ENCODE measurements around the gene TUBA4B.
A peak's percentile ranks its signal among the peaks of the same experiment; 100 is the strongest.

Gene TUBA4B

GRCh38 chr2:219272356-219272755, 19.3 kb downstream of the TUBA4B start:
- Histone ChIP-seq H3K4me1 (ENCODE audit: control insufficient read depth, insufficient read depth, low read length) (peaks cover 15% of the 10 kb centered on the region), H3K4me3 (ENCODE audit: low read length) (no peak overlapping the region), H3K27me3 (replicated peaks; ENCODE audit: control insufficient read depth, insufficient read depth, low read length) (no peaks in the 10 kb centered on the region), H3K9me3 (ENCODE audit: control insufficient read depth, low read length) (no peaks in the 10 kb centered on the region), H3K9ac (ENCODE audit: low read length) (no peak overlapping the region), H3K36me3 (ENCODE audit: control insufficient read depth, insufficient read depth, low read length, severe bottlenecking) (no peaks in the 10 kb centered on the region)
- no peak for DNase-seq (ENCODE audit: low read depth)

- H3K4me3 ChIP-seq (ENCODE audit: low read length), result no peak overlapping the region
- no peak for DNase-seq (ENCODE audit: low read depth)
- no peaks in the 10 kb centered on the region for H3K36me3 ChIP-seq (ENCODE audit: control insufficient read depth, insufficient read depth, low read length, severe bottlenecking)
- no peaks in the 10 kb centered on the region for H3K9me3 ChIP-seq (ENCODE audit: control insufficient read depth, low read length)
- no peaks in the 10 kb centered on the region for H3K27me3 ChIP-seq (replicated peaks; ENCODE audit: control insufficient read depth, insufficient read depth, low read length)
- H3K4me1 ChIP-seq (ENCODE audit: control insufficient read depth, insufficient read depth, low read length), result peaks cover 18% of the 10 kb centered on the region
- no peak overlapping the region for H3K9ac ChIP-seq (ENCODE audit: low read length)
Observed at GRCh38 chr2:219272995-219273394, 20.0 kb downstream of the TUBA4B start.

- Histone ChIP-seq H3K9ac (ENCODE audit: low read length) (no peak overlapping the region), H3K9me3 (ENCODE audit: control insufficient read depth, low read length) (no peaks in the 10 kb centered on the region), H3K4me1 (ENCODE audit: control insufficient read depth, insufficient read depth, low read length) (peaks cover 27% of the 10 kb centered on the region), H3K36me3 (ENCODE audit: control insufficient read depth, insufficient read depth, low read length, severe bottlenecking) (no peaks in the 10 kb centered on the region), H3K4me3 (ENCODE audit: low read length) (no peak overlapping the region), H3K27me3 (replicated peaks; ENCODE audit: control insufficient read depth, insufficient read depth, low read length) (no peaks in the 10 kb centered on the region)
- DNase-seq (ENCODE audit: low read depth), result no peak
Observed at GRCh38 chr2:219273937-219274336, 20.9 kb downstream of the TUBA4B start.

GRCh38 chr2:219274361-219274921, 21.4 kb downstream of the TUBA4B start:
- Histone ChIP-seq H3K4me3 (ENCODE audit: low read length) (no peak overlapping the region), H3K36me3 (ENCODE audit: control insufficient read depth, insufficient read depth, low read length, severe bottlenecking) (no peaks in the 10 kb centered on the region), H3K4me1 (ENCODE audit: control insufficient read depth, insufficient read depth, low read length) (peaks cover 27% of the 10 kb centered on the region), H3K9me3 (ENCODE audit: control insufficient read depth, low read length) (no peaks in the 10 kb centered on the region), H3K9ac (ENCODE audit: low read length) (no peak overlapping the region), H3K27me3 (replicated peaks; ENCODE audit: control insufficient read depth, insufficient read depth, low read length) (no peaks in the 10 kb centered on the region)
- DNase-seq (ENCODE audit: low read depth), result peak; percentile 88

- H3K9me3 ChIP-seq (ENCODE audit: control insufficient read depth, low read length), result no peaks in the 10 kb centered on the region
- peak overlapping the region; percentile 85 for H3K9ac ChIP-seq (ENCODE audit: low read length)
- peak; percentile 92 for DNase-seq (ENCODE audit: low read depth)
- no peaks in the 10 kb centered on the region for H3K27me3 ChIP-seq (replicated peaks; ENCODE audit: control insufficient read depth, insufficient read depth, low read length)
- peak overlapping the region; percentile 74 for H3K4me3 ChIP-seq (ENCODE audit: low read length)
- peaks cover 25% of the 10 kb centered on the region for H3K36me3 ChIP-seq (ENCODE audit: control insufficient read depth, insufficient read depth, low read length, severe bottlenecking)
- H3K4me1 ChIP-seq (ENCODE audit: control insufficient read depth, insufficient read depth, low read length), result peaks cover 36% of the 10 kb centered on the region
Observed at GRCh38 chr2:219277703-219278654, 24.9 kb downstream of the TUBA4B start.

GRCh38 chr2:219278655-219279150, 25.7 kb downstream of the TUBA4B start:
- Histone ChIP-seq H3K9me3 (ENCODE audit: control insufficient read depth, low read length) (no peaks in the 10 kb centered on the region), H3K36me3 (ENCODE audit: control insufficient read depth, insufficient read depth, low read length, severe bottlenecking) (peaks cover 31% of the 10 kb centered on the region), H3K4me1 (ENCODE audit: control insufficient read depth, insufficient read depth, low read length) (peaks cover 35% of the 10 kb centered on the region), H3K27me3 (replicated peaks; ENCODE audit: control insufficient read depth, insufficient read depth, low read length) (no peaks in the 10 kb centered on the region), H3K9ac (ENCODE audit: low read length) (peak overlapping the region; percentile 85), H3K4me3 (ENCODE audit: low read length) (peak overlapping the region; percentile 74)
- no peak for DNase-seq (ENCODE audit: low read depth)

GRCh38 chr2:219279151-219279915, 26.3 kb downstream of the TUBA4B start, which contains the start of gene DNAJB2:
Gene DNAJB2, plus strand, starts transcription at chr2:219279366. Its CDS starts 468 bp downstream, at chr2:219279834.
- peaks cover 29% of the 10 kb centered on the region for H3K4me1 ChIP-seq (ENCODE audit: control insufficient read depth, insufficient read depth, low read length)
- no peaks in the 10 kb centered on the region for H3K9me3 ChIP-seq (ENCODE audit: control insufficient read depth, low read length)
- no peaks in the 10 kb centered on the region for H3K27me3 ChIP-seq (replicated peaks; ENCODE audit: control insufficient read depth, insufficient read depth, low read length)
- H3K36me3 ChIP-seq (ENCODE audit: control insufficient read depth, insufficient read depth, low read length, severe bottlenecking), result peaks cover 36% of the 10 kb centered on the region
- peak within 1 kb of the TSS; percentile 92 for H3K4me3 ChIP-seq (ENCODE audit: low read length)
- DNase-seq (ENCODE audit: low read depth), result peak; percentile 99
- H3K9ac ChIP-seq (ENCODE audit: low read length), result peak within 1 kb of the TSS; percentile 92

GRCh38 chr2:219279916-219280516, 27.0 kb downstream of the TUBA4B start:
- Histone ChIP-seq H3K36me3 (ENCODE audit: control insufficient read depth, insufficient read depth, low read length, severe bottlenecking) (peaks cover 43% of the 10 kb centered on the region), H3K4me3 (ENCODE audit: low read length) (peak overlapping the region; percentile 92), H3K9me3 (ENCODE audit: control insufficient read depth, low read length) (no peaks in the 10 kb centered on the region), H3K4me1 (ENCODE audit: control insufficient read depth, insufficient read depth, low read length) (peaks cover 22% of the 10 kb centered on the region), H3K27me3 (replicated peaks; ENCODE audit: control insufficient read depth, insufficient read depth, low read length) (no peaks in the 10 kb centered on the region), H3K9ac (ENCODE audit: low read length) (peak overlapping the region; percentile 92)
- no peak for DNase-seq (ENCODE audit: low read depth)

- DNase-seq (ENCODE audit: low read depth), result no peak
- H3K9me3 ChIP-seq (ENCODE audit: control insufficient read depth, low read length), result no peaks in the 10 kb centered on the region
- H3K4me3 ChIP-seq (ENCODE audit: low read length), result no peak overlapping the region
- H3K4me1 ChIP-seq (ENCODE audit: control insufficient read depth, insufficient read depth, low read length), result peaks cover 26% of the 10 kb centered on the region
- H3K27me3 ChIP-seq (replicated peaks; ENCODE audit: control insufficient read depth, insufficient read depth, low read length), result no peaks in the 10 kb centered on the region
- peak overlapping the region; percentile 92 for H3K9ac ChIP-seq (ENCODE audit: low read length)
- H3K36me3 ChIP-seq (ENCODE audit: control insufficient read depth, insufficient read depth, low read length, severe bottlenecking), result peaks cover 43% of the 10 kb centered on the region
Observed at GRCh38 chr2:219280651-219281050, 27.6 kb downstream of the TUBA4B start.

- no peak for DNase-seq (ENCODE audit: low read depth)
- no peak overlapping the region for H3K4me3 ChIP-seq (ENCODE audit: low read length)
- no peaks in the 10 kb centered on the region for H3K27me3 ChIP-seq (replicated peaks; ENCODE audit: control insufficient read depth, insufficient read depth, low read length)
- no peaks in the 10 kb centered on the region for H3K9me3 ChIP-seq (ENCODE audit: control insufficient read depth, low read length)
- peaks cover 32% of the 10 kb centered on the region for H3K4me1 ChIP-seq (ENCODE audit: control insufficient read depth, insufficient read depth, low read length)
- peaks cover 43% of the 10 kb centered on the region for H3K36me3 ChIP-seq (ENCODE audit: control insufficient read depth, insufficient read depth, low read length, severe bottlenecking)
- no peak overlapping the region for H3K9ac ChIP-seq (ENCODE audit: low read length)
Observed at GRCh38 chr2:219281588-219281987, 28.5 kb downstream of the TUBA4B start.
